GM12892 (cell line): Measurements from ENCODE around the gene MYL11.

Source experiments
- POLR2A ChIP-seq: IDR thresholded peaks from 2 replicates; pipeline ENCODE4 v1.6.1; 2011; ENCODE audit warnings: low read depth, low read length, control low read depth
- POLR2AphosphoS5 ChIP-seq: IDR thresholded peaks from 2 replicates; pipeline ENCODE4 v1.6.1; 2011; ENCODE audit warnings: low read depth, low read length, control low read depth

DNA sequence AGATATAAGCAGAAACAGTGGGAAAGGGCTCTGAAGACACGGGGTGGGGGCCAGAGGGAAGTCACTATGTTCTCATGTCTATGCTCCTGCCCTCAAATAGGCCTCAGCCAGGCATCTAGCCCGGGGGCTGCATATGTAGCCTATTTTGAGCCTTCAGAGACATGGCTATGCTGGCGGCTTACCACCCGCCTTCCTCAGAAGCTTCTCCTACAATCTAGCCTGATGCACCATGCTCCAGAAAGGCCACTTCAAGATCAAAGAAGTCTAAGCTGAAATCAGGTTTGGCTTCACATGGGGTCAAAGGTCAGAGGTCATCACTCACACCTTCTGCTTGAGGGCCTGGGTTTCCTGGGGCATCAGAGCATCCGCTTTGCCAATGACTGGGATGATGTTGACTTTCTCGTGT lies 6.2 kb downstream of the MYL11 start:
- no peak for TF ChIP-seq POLR2AphosphoS5
- TF ChIP-seq POLR2A = no peak
